BE2C (cell line): ENCODE results near the gene CLEC16A.

Experiments
- DNase-seq: peaks from one replicate; pipeline ENCODE4 v3.0.0-alpha.2; 2020
- H3K27me3 ChIP-seq: fragments of 250-450 bp; sonication (Bioruptor Pico); 2 replicates; pipeline ENCODE4 v1.5.1; 2020; ENCODE audit warnings: mild to moderate bottlenecking
- H3K36me3 ChIP-seq: fragments of 250-450 bp; sonication (Bioruptor Pico); 2 replicates; pipeline ENCODE4 v1.5.1; 2020; ENCODE audit warnings: mild to moderate bottlenecking
- H3K4me1 ChIP-seq: fragments of 250-450 bp; sonication (Bioruptor Pico); 2 replicates; pipeline ENCODE4 v1.5.1; 2020
- H3K4me3 ChIP-seq: 2 replicates; pipeline ENCODE4 v1.5.1; 2011; ENCODE audit warnings: low read depth, low read length
- H3K9me3 ChIP-seq: fragments of 250-450 bp; sonication (Bioruptor Pico); 2 replicates; pipeline ENCODE4 v1.5.1; 2020
- CTCF ChIP-seq: IDR thresholded peaks from 2 replicates; pipeline ENCODE4 v1.5.1; 2012; ENCODE audit warnings: mild to moderate bottlenecking, low read depth, low read length

The CLEC16A gene

GRCh38 chr16:11136600-11136999 lies 192.2 kb downstream of the CLEC16A start:
- no peak overlapping the region for H3K4me3 ChIP-seq
- H3K36me3 ChIP-seq, result no peaks in the 10 kb centered on the region
- DNase-seq, result peak; percentile 84
- H3K9me3 ChIP-seq, result no peaks in the 10 kb centered on the region
- H3K27me3 ChIP-seq, result no peaks in the 10 kb centered on the region
- no peak for TF ChIP-seq CTCF
- peaks cover 24% of the 10 kb centered on the region for H3K4me1 ChIP-seq

- no peaks in the 10 kb centered on the region for H3K27me3 ChIP-seq
- H3K9me3 ChIP-seq, result no peaks in the 10 kb centered on the region
- no peak for DNase-seq
- H3K36me3 ChIP-seq, result no peaks in the 10 kb centered on the region
- no peak for TF ChIP-seq CTCF
- no peak overlapping the region for H3K4me3 ChIP-seq
- peaks cover 17% of the 10 kb centered on the region for H3K4me1 ChIP-seq
Measured at GRCh38 chr16:11138022-11138768, 193.8 kb downstream of the CLEC16A start.

- no peak for DNase-seq
- H3K4me3 ChIP-seq, result no peak overlapping the region
- no peaks in the 10 kb centered on the region for H3K9me3 ChIP-seq
- H3K4me1 ChIP-seq, result peaks cover 17% of the 10 kb centered on the region
- no peaks in the 10 kb centered on the region for H3K36me3 ChIP-seq
- TF ChIP-seq CTCF, result no peak
- no peaks in the 10 kb centered on the region for H3K27me3 ChIP-seq
Measured at GRCh38 chr16:11138769-11139325, 194.5 kb downstream of the CLEC16A start.

GRCh38 chr16:11139326-11140097 lies 195.1 kb downstream of the CLEC16A start:
- Histone ChIP-seq H3K9me3 (no peaks in the 10 kb centered on the region), H3K36me3 (no peaks in the 10 kb centered on the region), H3K4me1 (peaks cover 17% of the 10 kb centered on the region), H3K4me3 (no peak overlapping the region), H3K27me3 (no peaks in the 10 kb centered on the region)
- TF ChIP-seq CTCF, result no peak
- DNase-seq, result no peak

- H3K4me3 ChIP-seq, result no peak overlapping the region
- no peaks in the 10 kb centered on the region for H3K27me3 ChIP-seq
- TF ChIP-seq CTCF, result no peak
- H3K36me3 ChIP-seq, result no peaks in the 10 kb centered on the region
- peaks cover 17% of the 10 kb centered on the region for H3K4me1 ChIP-seq
- H3K9me3 ChIP-seq, result no peaks in the 10 kb centered on the region
- no peak for DNase-seq
Measured at GRCh38 chr16:11140098-11140375, 195.7 kb downstream of the CLEC16A start.

- DNase-seq, result no peak
- Histone ChIP-seq H3K4me1 (peaks cover 17% of the 10 kb centered on the region), H3K36me3 (no peaks in the 10 kb centered on the region), H3K27me3 (no peaks in the 10 kb centered on the region), H3K9me3 (no peaks in the 10 kb centered on the region), H3K4me3 (no peak overlapping the region)
- no peak for TF ChIP-seq CTCF
Measured at GRCh38 chr16:11140466-11140865, 196.1 kb downstream of the CLEC16A start.
